GM21390 (cell line): Measurements from ENCODE around the gene GABARAPL2.
A peak's percentile ranks its signal among the peaks of the same experiment; 100 is the strongest.
"Not testable (repeated sequence)": the region's sequence is repeated elsewhere in the genome, so short reads cannot be mapped to it uniquely, and the experiment has no call there.

Source experiments
- ATAC-seq: cut with Tn5 transposase; IDR thresholded peaks from one replicate; pipeline ENCODE4 v1.9.1; 2021; ENCODE audit not compliant: unreplicated experiment

The GABARAPL2 gene, protein sequence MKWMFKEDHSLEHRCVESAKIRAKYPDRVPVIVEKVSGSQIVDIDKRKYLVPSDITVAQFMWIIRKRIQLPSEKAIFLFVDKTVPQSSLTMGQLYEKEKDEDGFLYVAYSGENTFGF

DNA sequence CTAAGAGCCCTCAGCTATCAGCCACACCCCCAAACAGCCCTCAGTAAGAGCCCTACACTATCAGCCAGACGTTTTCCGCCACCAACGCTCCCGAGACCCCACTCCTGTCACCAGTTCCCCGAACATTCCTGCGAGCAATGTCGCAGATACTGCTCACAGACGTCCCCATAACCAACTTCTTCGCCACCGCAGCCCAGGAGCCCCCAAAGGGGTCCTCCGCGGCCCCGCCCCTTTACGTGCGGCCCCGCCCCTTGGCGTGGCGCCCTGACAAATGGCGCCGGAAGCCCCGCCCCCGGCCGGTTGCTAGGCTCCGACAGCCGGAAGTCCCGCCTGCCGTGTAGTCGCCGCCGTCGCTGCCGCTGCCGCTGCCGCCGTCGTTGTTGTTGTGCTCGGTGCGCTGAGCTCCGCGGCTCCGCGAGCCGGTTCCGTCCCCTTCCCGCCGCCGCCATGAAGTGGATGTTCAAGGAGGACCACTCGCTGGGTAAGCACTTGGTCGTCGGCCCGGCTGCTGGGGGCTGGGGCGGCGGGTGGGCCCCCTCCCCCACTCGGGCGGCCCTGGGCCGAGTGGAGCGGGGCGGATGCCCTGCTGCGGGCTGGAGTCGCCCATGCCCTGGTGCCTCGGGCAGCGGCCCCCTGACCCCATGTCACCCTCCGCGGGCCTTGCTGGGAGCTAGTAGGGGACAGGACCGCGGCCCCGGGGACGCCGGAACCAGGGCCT is at the start of gene GABARAPL2:
Gene GABARAPL2, plus strand, starts transcription at position 340 of the 718 bp plus-strand sequence. Its CDS starts 108 bp downstream, at position 448.
- ATAC-seq: peak; percentile 71

DNA sequence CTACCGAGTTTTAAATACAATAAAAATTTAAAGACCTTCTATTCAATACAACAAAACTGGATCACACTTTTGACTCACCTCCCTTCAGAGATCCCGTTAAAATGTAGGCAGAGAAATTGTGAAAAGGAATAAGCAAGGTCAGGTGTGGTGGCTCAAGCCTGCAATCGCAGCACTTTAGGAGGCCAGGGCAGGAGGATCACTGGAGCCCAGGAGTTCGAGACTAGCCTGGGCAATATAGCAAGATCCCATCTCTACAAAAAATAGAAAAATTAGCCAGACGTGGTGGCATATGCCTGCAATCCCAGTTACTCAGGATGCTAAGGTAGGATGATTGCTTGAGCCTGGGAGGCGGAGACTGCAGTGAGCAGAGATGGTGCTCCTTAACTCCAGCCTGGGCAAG is 47.0 kb upstream of the GABARAPL2 start:
- no peak for ATAC-seq

DNA sequence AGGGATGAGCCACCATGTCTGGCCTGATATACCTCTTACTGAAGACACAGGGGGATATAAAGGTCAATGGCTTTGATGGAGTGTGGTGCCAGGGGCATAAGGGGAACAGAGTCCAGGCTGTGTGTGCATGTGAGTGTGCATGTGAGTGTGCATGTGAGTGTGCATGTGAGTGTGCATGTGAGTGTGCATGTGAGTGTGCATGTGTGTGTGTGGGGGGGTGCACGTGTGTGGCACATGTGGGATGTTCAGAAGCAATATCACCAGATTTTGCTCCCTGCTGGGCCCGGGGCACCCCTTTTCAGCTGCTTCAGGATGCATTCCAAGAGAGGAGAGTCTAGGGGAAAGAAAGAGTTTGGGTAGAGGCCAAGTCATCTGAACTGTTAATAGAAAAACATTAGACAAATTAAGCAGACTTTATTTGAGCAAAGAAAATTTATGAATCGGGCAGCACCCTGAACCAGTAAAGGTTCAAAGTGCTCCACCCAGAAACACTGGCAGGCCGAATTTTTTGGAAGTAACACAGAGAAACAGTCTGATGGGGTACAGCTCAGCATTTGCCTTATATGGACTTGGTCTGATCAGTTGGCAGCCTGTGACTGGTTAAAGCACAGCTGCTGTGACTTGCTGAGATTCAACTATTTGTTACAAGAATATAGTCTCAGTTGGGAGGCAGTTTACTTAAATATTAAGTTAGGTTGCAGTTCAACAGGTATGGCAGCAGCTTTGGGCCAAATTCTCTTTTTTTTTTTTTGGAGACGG is 40.0 kb upstream of the GABARAPL2 start:
- no peak for ATAC-seq

DNA sequence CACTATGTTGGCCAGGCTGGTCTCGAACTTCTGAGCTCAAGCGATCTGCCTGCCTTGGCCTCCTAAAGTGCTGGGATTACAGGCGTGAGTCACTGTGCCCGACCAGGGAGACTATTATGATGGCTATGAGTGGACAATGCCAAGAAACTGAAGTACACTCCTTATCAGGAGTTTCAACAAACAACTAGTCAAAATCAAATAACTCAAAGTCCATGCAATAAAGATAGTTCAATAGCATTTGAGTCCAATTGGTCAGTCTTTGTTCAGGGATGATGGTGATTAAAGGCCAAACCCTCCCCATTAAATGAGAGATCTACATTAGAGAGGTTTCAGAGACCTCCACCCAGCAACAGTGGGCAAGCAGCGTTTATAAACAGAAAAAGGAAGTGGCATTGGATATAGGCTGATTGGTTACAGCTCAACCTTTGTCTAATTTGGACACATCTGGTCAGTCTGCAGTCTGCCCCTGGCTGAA is 38.3 kb upstream of the GABARAPL2 start:
- ATAC-seq: no peak

DNA sequence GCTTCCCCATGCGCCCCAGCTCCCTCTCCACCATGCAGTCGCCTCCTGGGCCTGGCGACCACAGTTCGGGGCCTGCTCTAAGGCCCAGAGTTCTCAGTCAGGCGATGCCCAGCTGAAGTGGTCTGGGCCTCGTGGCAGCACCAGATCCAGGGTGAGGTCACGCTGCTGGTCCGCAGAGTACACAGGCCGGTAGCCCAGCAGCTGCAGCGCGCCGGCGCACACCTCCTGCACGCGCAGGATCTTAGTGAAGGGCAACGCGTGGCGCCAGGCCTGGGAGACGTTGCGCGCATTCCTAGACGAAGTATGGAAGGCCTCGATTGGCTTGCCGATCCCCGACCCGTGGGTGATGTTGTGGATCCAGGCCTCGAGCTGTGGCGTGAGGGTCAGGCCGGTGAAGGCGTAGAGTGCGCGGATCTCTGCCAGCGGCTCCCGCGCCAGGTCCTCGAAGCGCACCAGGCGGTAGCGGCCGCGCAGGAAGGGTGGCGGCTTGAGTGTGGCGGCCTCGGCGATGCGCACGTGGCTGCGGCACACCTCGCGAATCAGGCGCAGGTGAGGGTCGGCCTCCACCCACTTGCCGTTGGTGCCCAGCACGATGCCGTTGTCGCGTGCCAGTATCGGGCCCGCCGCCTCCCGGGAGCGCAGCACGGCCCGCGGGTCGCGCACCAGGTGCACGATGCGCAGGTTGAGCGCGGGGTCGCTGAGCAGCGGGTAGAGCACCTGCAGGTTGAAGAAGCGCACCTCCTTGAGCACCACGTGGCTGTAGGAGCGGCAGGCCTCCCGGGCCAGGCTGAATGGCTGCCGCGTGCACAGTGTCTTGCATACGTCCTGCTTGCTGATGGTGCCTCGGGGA is 36.9 kb upstream of the GABARAPL2 start:
- no peak for ATAC-seq

DNA sequence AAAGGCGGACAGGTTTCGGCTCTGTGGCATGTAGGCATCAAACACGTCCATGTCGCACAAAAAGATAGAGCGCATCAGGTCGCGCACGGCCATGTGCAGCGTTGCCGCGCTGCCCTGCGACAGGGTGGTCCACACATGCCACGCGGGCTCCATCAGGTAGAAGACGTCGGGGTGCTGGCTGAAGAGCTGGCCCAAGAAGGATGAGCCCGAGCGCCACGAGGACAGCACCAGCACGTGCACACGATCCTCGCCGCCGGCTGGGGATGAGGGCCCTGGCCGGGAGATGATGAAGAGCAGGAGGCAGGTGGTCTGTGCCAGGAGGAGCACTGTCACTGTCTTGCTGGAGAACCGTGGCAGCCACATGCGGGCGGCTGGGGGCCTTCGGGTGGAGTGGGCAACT is 36.2 kb upstream of the GABARAPL2 start:
- no peak for ATAC-seq

DNA sequence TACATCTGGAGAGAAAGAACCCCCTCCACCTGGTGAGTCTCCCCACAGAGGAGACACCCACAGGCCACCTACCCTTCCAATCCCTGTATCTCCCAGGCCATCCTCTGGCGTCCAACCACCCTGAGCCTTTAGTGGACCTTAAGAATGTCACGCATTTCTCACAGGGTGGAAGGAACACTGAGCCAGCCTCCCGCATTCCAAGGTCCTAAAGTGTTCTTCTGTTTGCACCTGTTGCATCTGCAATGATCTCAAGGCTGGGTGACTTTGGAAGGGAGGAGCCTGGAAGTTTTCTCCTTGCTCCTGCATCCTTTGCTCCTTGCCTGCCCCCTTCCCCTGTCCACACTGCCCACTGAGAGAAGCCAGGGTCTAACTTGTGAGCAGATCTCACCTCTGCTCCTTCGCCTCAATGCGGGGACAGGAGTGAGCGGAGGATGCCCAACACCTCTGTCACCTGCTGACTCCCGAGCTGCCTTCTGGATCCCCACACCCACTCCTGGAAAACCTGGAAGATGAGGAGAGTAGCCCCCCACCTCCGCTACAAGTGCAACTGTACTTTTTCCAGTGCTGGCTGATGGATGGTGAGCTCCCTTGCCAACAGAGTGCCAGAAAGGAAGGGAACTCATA is 33.9 kb upstream of the GABARAPL2 start:
- ATAC-seq: no peak

DNA sequence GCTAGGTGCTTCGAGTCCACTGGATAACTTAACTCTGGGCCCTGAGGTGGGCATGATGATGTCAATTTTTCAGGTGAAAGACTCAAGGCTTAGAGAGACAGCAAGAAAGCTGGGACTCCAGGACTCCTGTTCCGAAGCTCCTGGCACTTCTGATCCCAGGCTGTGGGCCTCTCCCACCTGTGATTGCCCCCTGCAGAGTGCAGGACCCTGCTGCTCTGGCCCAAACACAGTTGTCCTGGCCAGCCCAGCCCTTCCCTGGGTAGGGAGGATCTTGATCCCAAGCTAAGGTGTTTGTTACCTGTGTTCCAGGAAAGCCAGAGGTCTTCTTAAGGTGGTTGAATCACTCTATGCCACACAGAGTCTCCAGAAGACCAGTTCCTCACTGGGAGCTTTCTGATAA is 33.4 kb upstream of the GABARAPL2 start:
- ATAC-seq: no peak

DNA sequence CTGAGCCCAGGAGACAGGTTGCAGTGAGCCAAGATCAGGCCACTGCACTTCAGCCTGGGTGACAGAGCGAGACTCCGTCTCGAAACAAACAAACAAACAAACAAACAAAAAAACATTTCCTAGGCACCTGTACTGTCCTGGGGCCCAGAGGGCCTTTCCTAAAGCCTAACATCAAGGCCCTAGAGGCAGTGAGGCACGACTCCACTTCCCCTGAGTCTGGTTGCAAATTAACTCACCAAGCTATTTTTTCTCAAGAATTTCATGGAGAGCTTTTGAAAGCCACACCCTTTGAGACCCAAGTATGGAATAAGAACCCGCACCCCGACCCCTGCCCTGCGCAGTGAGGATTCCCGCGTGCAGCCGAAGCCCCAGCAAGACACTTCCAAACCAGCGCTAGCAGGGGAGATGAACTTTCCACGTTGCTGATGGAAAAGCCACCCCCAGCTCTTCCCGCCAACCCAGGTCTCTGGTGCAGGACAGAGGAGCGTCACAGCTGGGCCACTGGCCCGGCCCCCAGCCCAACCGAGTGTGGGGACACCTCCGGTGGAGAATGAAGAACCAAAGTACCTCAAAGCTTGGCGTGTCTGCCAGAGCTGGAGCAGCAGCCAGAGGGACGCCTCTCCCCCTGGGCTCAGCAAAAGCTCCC is 31.5 kb upstream of the GABARAPL2 start:
- no peak for ATAC-seq

DNA sequence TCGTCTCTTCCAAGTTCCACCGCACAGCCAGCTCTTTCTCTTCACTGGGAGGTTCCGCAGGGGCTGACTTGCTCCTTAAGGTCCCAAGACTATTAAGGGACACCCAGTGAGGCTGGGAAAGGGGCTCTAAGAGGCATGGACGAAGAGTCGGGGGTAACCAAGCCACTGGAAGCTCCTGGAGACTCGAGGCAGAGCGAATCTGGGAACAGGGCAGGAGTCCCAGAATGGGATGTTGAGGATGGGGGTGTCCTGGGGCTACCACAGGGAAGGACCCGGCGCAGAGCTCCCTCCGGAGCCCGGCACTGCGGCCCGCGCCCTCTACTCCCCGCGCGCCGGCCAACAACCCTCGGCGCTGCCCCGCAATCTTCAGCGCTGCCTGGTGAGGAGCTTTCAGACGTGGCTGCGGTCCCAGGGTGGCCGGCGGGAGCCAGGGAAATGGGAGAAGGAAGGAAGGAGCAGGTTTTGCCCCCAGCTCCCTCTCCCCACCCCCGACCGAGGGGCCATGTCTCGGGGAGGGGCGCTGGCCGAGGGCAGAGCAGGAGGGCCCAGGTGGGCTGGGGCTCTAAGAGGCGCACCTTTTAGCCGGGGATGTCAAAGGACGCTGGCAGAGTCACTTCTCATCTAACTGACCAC is 30.9 kb upstream of the GABARAPL2 start:
- ATAC-seq: no peak

DNA sequence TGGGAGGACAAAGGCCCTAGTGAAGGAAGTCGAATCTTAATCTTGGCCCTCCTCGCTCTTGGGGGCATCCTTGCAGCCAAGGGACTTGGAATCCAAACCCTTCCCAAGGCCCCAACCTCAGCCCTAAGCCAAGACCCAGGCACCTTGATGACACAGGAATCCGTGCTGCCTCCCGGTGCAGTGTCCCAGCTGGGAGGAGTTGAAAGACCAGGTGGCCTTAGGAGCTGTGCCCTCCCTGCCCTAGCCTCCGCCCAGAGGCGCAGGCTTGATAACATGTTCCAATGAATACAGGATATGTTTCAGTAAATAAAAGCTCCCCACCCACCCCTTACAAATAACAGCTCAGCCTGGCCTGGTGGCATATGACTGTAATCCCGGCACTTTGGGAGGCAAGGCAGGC is 30.3 kb upstream of the GABARAPL2 start, which contains the start of gene CHST5:
Gene CHST5, minus strand, starts transcription at position 208 of the 400 bp plus-strand sequence. CDS start 5,724 bp downstream, outside the sequence.
- ATAC-seq: no peak

DNA sequence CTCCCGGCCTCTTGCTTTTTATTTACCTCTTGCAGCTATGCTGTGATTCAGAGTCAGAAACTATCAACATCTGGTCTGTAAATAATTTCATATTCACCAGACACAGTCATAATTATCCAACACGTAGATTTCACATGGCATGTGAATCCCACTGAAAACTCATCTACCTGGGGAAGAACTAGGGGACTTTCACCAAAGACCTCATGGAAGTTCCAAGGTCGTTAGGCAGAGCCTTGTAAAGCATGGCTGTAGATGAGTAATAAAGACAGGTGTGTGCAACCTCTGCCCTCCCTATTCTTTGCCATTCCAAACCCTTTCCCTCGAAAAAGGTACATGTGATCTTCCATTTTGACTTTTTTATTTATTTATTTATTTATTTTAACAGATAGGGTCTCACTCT is 28.4 kb upstream of the GABARAPL2 start:
- ATAC-seq: no peak

DNA sequence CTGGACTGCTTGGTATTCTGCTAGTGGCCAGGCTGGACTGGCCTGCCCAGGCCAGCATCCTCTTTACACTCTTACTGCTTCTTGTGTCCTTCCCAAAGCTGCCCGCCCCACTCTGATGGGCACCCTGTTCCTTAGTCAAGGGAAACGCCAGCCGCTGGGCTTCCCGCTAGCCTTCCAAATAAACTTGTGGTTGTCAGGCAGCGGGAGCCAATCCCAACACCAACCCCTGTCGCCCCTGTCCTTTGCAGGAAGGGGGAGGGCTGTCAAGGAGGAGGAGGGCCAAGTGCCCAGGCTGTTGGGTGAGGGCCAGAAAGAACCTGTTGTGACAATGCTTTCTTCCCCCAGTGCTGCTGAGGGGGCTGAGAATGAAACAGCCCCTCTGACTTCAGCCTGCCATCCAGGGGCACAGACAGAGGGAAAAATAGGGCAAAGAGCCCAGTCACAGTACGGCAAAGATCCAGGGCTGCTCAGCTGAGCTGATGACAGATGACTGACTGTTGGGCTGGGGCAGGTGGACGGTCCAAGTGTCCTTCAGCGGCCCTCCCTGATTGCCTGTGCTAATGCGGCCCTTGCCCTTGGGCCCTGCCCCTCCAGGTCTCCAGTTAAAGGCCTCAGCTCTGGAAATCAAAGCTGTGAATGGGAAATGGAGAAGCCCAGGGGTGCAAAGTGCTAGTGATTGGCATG is 27.2 kb upstream of the GABARAPL2 start:
- ATAC-seq: not testable (repeated sequence)

DNA sequence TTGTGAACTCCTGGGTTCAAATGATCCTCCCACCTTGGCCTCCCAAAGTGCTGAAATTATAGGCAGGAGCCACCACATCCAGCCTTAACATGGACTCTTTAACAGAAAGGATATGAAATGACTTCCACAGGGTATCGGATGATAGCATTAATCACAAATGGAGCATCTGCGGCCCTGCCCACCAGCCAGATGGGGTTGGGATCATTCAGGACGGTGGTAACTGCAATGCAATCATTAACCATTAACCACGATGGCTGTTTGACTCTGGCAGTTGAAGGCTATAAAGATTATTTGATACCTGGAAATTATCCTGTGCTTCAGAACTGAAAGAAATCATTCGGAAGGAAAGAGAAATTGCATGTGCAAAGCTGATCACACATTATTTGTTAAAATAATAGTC is 24.9 kb upstream of the GABARAPL2 start:
- ATAC-seq: no peak

DNA sequence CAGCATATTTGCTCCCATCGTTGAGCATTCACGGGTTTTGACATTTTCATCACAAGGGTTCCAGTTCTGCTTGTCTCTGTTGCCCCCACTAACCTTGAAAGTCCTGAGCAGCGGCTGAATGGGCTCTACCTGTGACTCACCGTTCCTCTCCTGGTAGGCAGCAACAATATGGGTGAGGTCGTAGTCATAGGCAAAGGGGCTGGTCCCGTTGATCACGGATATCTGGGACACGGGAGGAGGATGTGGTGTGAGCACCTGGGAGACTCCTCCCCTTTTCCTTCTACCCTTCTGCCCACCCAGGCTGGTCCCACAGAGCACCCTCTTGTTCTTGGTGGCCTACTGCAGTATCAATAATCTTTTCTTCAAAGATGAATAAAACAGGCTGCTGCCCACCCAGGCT is 23.7 kb upstream of the GABARAPL2 start:
- not testable (repeated sequence) for ATAC-seq

DNA sequence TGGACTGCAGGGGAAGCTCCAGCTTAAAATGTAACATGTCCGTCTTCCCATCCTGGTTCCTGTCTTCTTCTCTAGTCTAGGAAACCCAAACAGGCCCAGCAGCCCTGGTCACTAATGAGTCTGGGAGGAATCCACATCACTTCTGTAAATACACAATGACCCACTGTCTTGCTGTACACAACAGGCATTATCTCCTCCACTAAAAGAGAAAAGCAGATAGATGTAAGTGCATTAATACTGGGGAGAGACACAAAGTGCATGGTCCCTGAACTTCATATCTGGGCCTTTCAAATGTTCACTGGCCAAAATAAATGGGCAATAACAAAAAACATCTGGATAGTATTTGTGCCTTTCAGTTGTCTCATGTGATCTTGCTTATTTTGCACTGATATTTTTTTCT is 20.3 kb upstream of the GABARAPL2 start:
- ATAC-seq: not testable (repeated sequence)

DNA sequence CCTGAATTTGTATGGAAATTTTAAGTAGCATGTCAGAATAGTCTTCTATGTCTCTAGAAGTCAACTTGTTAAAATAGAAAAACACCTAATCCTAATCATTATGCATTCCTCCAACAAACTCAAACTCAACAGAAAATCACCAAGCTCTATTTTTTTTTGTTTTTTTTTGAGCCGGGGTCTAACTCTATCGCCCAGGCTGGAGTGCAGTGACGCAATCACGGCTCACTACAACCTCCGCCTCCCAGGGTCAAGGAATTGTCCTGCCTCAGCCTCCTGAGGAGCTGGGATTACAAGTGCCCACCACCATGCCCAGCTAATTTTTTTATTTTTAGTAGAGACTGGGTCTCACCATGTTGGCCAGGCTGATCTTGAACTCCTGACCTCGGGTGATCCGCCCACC is 19.9 kb upstream of the GABARAPL2 start:
- ATAC-seq: no peak

DNA sequence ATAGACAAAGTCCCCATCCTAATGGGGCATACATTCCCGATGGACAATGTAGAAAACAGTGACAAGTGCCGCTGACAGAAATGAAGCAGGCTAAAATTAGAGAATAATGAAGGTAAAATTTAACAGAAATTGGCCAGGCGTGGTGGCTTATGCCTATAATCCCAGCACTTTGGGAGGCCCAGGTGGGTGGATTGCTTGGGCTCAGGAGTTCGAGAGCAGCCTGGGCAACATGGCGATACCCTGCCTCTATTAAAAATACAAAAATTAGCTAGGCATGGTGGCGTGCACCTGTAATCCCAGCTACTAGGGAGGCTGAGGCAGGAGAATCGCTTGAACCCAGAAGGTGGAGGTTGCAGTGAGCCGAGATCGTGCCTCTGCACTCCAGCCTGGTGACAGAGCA is 17.7 kb upstream of the GABARAPL2 start:
- ATAC-seq: not testable (repeated sequence)

DNA sequence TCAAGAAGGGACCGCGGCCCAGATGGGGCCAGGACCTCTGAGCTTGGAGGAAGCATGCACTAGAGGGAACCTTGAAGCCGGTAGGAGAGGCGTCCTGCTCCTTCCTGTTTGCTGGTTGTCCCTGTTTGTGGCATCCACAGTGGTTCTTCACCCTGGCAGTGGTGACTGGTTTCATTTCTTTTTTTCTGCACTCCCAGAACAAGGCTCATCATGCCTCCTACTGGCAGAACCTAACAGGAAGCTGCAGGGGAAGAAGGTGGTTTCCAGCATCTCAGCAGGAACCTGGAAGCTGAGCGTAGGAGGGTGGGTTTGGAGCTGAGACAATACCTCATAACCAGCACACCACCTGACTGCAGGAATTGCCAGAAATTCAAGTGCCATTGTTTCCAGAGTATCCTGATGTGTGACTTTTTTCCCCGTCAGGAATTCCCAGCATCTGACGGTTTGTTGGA is 15.9 kb upstream of the GABARAPL2 start:
- peak; percentile 89 for ATAC-seq
